Endothelial cell of umbilical vein (primary cell): ENCODE measurements around the gene MVB12B. TPM values are rescaled to one million over a fixed set of nuclear protein-coding genes. Genes with fewer than 3 reads are reported as not detected.

Experiments
- BruUV-seq: library from RNA; stranded (reverse); fragments of 400-500 nt; replicated peaks from 2 replicates; lab custom pipeline; 2021; lab: Mats Ljungman, UMichigan
- CTCF ChIA-PET: fragments of 300-600, 350-600 bp; sonication (Branson Sonifier 250); formaldehyde crosslinking; loops from one replicate; lab custom pipeline; 2021; ENCODE audit warnings: antibody characterized with exemption, inconsistent platforms; lab: Charles Lee
- POLR2A ChIA-PET: fragments of 300-600, 350-600 bp; sonication (Branson Sonifier 250); formaldehyde crosslinking; loops from one replicate; lab custom pipeline; 2021; ENCODE audit warnings: antibody characterized with exemption, inconsistent platforms; lab: Charles Lee
- DNase-seq: peaks from one replicate; pipeline ENCODE4 v3.0.0-alpha.2; 2011; ENCODE audit warnings: low read depth, low spot score
- FAIRE-seq: peaks from 2 replicates; lab custom pipeline; 2011; peaks lifted over from hg19 to GRCh38; lab: Jason Lieb, UNC
- H2AFZ ChIP-seq: 2 replicates; pipeline ENCODE4 v1.6.0; 2012; ENCODE audit warnings: low read depth, low read length, control low read depth, inconsistent platforms
- H3K27ac ChIP-seq: 2 replicates; pipeline ENCODE4 v1.5.1; 2011; ENCODE audit warnings: low read depth, mild to moderate bottlenecking, control low read depth, low read length, moderate library complexity; ENCODE audit not compliant: insufficient read depth
- H3K27me3 ChIP-seq, 2 experiments: 2 replicates each; pipeline versions ENCODE4 v1.6.0 to v1.6.1; 2011; ENCODE audit warnings: low read length in 2 of 2, mixed read lengths in 1 of 2; ENCODE audit not compliant: control insufficient read depth in 2 of 2, insufficient read depth in 2 of 2
- H3K36me3 ChIP-seq, 2 experiments: 2 replicates in 1 of 2; 3 replicates in 1 of 2; pipeline ENCODE4 v1.5.1; 2011; ENCODE audit warnings: low read length in 2 of 2, mild to moderate bottlenecking in 1 of 2, moderate library complexity in 1 of 2; ENCODE audit not compliant: control insufficient read depth in 2 of 2, insufficient read depth in 2 of 2; ENCODE audit errors: extremely low read depth in 1 of 2
- H3K4me1 ChIP-seq: 3 replicates; pipeline ENCODE4 v1.5.1; 2011; ENCODE audit warnings: mild to moderate bottlenecking, low read length; ENCODE audit not compliant: control insufficient read depth, insufficient read depth; ENCODE audit errors: extremely low read depth
- H3K4me2 ChIP-seq: 2 replicates; pipeline ENCODE4 v1.6.1; 2011; ENCODE audit warnings: low read length, control low read depth, mixed read lengths; ENCODE audit not compliant: insufficient read depth
- H3K4me3 ChIP-seq, 3 experiments: fragments of 200-600 bp in 1 of 3; sonication (generic), shearing (Covaris generic) in 1 of 3; replicated peaks in 1 of 3; 2 replicates each; pipeline ENCODE4 v1.5.1; 2011 to 2016; ENCODE audit warnings: control low read depth in 3 of 3, low read length in 3 of 3, mild to moderate bottlenecking in 2 of 3, inconsistent platforms in 1 of 3, low read depth in 1 of 3, moderate library complexity in 1 of 3; ENCODE audit not compliant: insufficient read depth in 1 of 3
- H3K79me2 ChIP-seq: 2 replicates; pipeline ENCODE4 v1.6.0; 2012; ENCODE audit warnings: low read length, inconsistent platforms; ENCODE audit not compliant: control insufficient read depth, insufficient read depth
- H3K9ac ChIP-seq: replicated peaks from 2 replicates; pipeline ENCODE3; 2011; ENCODE audit warnings: low read length, control low read depth; ENCODE audit not compliant: insufficient read depth; ENCODE audit errors: extremely low read depth
- H3K9me1 ChIP-seq: replicated peaks from 3 replicates; pipeline ENCODE4 v1.6.0; 2011; ENCODE audit warnings: mild to moderate bottlenecking, low read length; ENCODE audit not compliant: control insufficient read depth, insufficient read depth; ENCODE audit errors: extremely low read depth
- H3K9me3 ChIP-seq: replicated peaks from 2 replicates; pipeline ENCODE4 v1.5.1; 2012; ENCODE audit warnings: low read length, inconsistent platforms; ENCODE audit not compliant: control insufficient read depth, insufficient read depth
- H4K20me1 ChIP-seq: replicated peaks from 2 replicates; pipeline ENCODE3; 2011; ENCODE audit warnings: mild to moderate bottlenecking, low read length; ENCODE audit not compliant: control insufficient read depth, insufficient read depth; ENCODE audit errors: extremely low read depth
- EZH2 ChIP-seq: IDR thresholded peaks from 2 replicates; pipeline ENCODE4 v1.6.1; 2012; ENCODE audit warnings: borderline replicate concordance, low read depth, mild to moderate bottlenecking, moderate library complexity, low read length, inconsistent platforms; ENCODE audit not compliant: severe bottlenecking
- FOS ChIP-seq: IDR thresholded peaks from 2 replicates; pipeline ENCODE4 v1.6.1; 2011; ENCODE audit warnings: mild to moderate bottlenecking, low read length, moderate library complexity, borderline replicate concordance; ENCODE audit not compliant: insufficient read depth
- GATA2 ChIP-seq: IDR thresholded peaks from 2 replicates; pipeline ENCODE4 v1.7.0; 2011; ENCODE audit warnings: low read depth, mild to moderate bottlenecking, moderate library complexity, mixed read lengths, low read length; ENCODE audit not compliant: insufficient read length, insufficient read depth
- JUN ChIP-seq: IDR thresholded peaks from 2 replicates; pipeline ENCODE4 v1.6.1; 2011; ENCODE audit warnings: borderline replicate concordance, low read depth; ENCODE audit not compliant: insufficient read length, insufficient read depth
- MAX ChIP-seq: IDR thresholded peaks from 2 replicates; pipeline ENCODE4 v1.6.1; 2011; ENCODE audit not compliant: insufficient read depth, insufficient read length
- MYC ChIP-seq: IDR thresholded peaks from one replicate; pipeline ENCODE4 v1.6.1; 2011; ENCODE audit warnings: mild to moderate bottlenecking, low read depth, low read length
- POLR2A ChIP-seq: IDR thresholded peaks from 2 replicates; pipeline ENCODE4 v1.6.1; 2012; ENCODE audit warnings: low read depth, mild to moderate bottlenecking, control low read depth, low read length
- POLR2AphosphoS5 ChIP-seq: IDR thresholded peaks from 2 replicates; pipeline ENCODE4 v1.6.1; 2012; ENCODE audit warnings: low read depth, mild to moderate bottlenecking, control low read depth, low read length, moderate library complexity; ENCODE audit not compliant: insufficient read depth
- dilution Hi-C: fragments of 300-500 bp; cut with MboI; formaldehyde crosslinking; loops from one replicate; pipeline ENCODE4 v1.15.0; 2019; ENCODE audit warnings: low sequenced_read_pairs; ENCODE audit not compliant: extremely low pct_ligation_motif_present
- intact Hi-C: fragments of 100-400 bp; cut with micrococcal nuclease; formaldehyde crosslinking; loops from one replicate; pipeline ENCODE4 v1.10.0; 2022
- polyA plus RNA-seq, 4 experiments: library from polyadenylated mRNA; depleted of rRNA in 3 of 4; stranded (reverse) in 3 of 4; unstranded in 1 of 4; fragments of >200 nt; gene quantifications; 2 replicates each; pipeline versions ENCODE4 v1.2.1 to v1.2.3, GENCODE V29; 2011 to 2012; ENCODE audit warnings: missing spikeins in 1 of 4
- total RNA-seq: library from RNA; stranded (reverse); gene quantifications from 2 replicates; pipeline ENCODE4 v1.2.3, GENCODE V29; 2021
- TF ChIP-seq, protein P1 (sequence below), 2 donors: IDR thresholded peaks; 1 replicate in 1 of 2; 2 replicates in 1 of 2; pipeline ENCODE4 v1.5.1; 2011; ENCODE audit warnings: low read length in 2 of 2, mild to moderate bottlenecking in 2 of 2, moderate library complexity in 2 of 2, control low read depth in 1 of 2, inconsistent platforms in 1 of 2, low read depth in 1 of 2; ENCODE audit not compliant: insufficient read depth in 1 of 2; ENCODE audit errors: extremely low read depth in 1 of 2

MVB12B gene
- total and polyA plus RNA-seq, 2 donors (not counting 3 experiments of a cell fraction or from before 2014, with no cell fraction given): 6.6 to 17.3 TPM

DNA sequence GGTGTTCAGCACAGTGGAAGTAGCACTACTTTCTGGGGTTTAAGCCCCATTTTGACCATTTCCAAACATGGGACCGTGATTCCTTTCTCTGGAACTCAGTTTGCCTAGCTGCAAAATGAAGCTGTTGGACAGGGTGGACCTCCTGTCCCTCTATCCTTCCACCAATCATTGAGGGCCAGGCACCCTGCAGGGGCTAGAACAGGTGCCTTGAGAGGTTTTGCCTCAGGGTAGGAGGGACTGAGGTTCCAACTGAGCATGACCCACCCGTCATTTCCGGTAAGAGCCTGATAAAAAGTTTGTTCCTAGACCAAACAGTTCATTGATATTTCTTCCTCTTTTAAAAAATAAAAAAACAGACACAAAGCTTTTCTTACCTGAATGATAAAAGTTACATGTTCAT is 116.5 kb downstream of the MVB12B start:
- Histone ChIP-seq H3K27me3 (no peaks in the 10 kb centered on the region), H3K4me2 (no peak overlapping the region), H3K9ac (no peak overlapping the region), H3K9me1 (no peaks in the 10 kb centered on the region), H4K20me1 (no peaks in the 10 kb centered on the region), H3K9me3 (no peaks in the 10 kb centered on the region), H3K36me3 (peaks cover 0 to 2% of the 10 kb centered on the region in 2 experiments), H3K27ac (no peak overlapping the region), H3K4me1 (no peaks in the 10 kb centered on the region), H3K4me3 (no peak overlapping the region), H2AFZ (no peak overlapping the region), H3K79me2 (no peaks in the 10 kb centered on the region)
- DNase-seq (no peak), FAIRE-seq (no peak)
- TF ChIP-seq MAX: no peak
- TF ChIP-seq, protein P1, sequence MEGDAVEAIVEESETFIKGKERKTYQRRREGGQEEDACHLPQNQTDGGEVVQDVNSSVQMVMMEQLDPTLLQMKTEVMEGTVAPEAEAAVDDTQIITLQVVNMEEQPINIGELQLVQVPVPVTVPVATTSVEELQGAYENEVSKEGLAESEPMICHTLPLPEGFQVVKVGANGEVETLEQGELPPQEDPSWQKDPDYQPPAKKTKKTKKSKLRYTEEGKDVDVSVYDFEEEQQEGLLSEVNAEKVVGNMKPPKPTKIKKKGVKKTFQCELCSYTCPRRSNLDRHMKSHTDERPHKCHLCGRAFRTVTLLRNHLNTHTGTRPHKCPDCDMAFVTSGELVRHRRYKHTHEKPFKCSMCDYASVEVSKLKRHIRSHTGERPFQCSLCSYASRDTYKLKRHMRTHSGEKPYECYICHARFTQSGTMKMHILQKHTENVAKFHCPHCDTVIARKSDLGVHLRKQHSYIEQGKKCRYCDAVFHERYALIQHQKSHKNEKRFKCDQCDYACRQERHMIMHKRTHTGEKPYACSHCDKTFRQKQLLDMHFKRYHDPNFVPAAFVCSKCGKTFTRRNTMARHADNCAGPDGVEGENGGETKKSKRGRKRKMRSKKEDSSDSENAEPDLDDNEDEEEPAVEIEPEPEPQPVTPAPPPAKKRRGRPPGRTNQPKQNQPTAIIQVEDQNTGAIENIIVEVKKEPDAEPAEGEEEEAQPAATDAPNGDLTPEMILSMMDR (IDR thresholded peaks at IDR 0.05; ENCODE audit: extremely low read depth in 1 of 2, insufficient read depth in 1 of 2, low read depth in 1 of 2, low read length in 2 of 2): no peak
- no peak for TF ChIP-seq POLR2AphosphoS5
- TF ChIP-seq MYC: no peak
- no peak for TF ChIP-seq POLR2A
- no peak for TF ChIP-seq GATA2
- no TSS peak for BruUV-seq
- dilution Hi-C loops (no loop called here), intact Hi-C loops (no loop called here)
- ChIA-PET POLR2A (no interaction called here), CTCF (interaction anchor here (2.1 to 2.8 kb wide), 2 partner anchors 16 to 45 kb away, joined by 9 to 14 read pairs; no protein-coding TSS in a partner anchor)

DNA sequence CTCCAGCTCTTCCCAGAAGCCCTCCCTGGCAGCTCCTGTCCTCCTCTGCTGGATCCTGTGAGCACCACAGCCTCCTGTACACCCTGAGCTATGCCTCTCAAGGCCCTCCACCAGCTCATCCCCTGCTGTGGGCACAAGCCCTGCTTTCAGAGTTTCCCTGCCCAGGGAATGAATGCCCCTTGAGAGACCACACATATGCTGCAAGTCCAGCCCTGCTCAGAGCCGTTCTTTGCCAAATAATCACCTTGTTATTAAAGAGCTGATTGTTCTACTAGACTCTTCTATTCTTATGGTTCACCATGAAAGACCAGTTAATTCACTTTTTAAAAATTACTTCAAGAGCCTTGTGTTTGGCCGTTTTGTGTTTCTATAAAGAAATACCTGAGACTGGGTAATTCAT is 121.5 kb downstream of the MVB12B start:
- CTCF ChIA-PET: interaction anchor here (0.6 to 1.8 kb wide), 3 partner anchors 8 to 277 kb away, joined by 3 to 4 read pairs (median 4); no protein-coding TSS in a partner anchor
- Histone ChIP-seq H3K79me2 (no peaks in the 10 kb centered on the region), H3K4me1 (no peaks in the 10 kb centered on the region), H3K4me2 (no peak overlapping the region), H3K9me1 (no peaks in the 10 kb centered on the region), H4K20me1 (no peaks in the 10 kb centered on the region), H3K27ac (no peak overlapping the region), H3K36me3 (peaks cover 0 to 2% of the 10 kb centered on the region in 2 experiments), H3K9me3 (no peaks in the 10 kb centered on the region), H3K4me3 (no peak overlapping the region), H3K27me3 (no peaks in the 10 kb centered on the region), H2AFZ (no peak overlapping the region), H3K9ac (no peak overlapping the region)
- DNase-seq (no peak), FAIRE-seq (no peak)
- BruUV-seq: no TSS peak
- dilution Hi-C loops (no loop called here), intact Hi-C loops (no loop called here)
- TF ChIP-seq, protein P1 (IDR thresholded peaks at IDR 0.05; ENCODE audit: extremely low read depth in 1 of 2, insufficient read depth in 1 of 2, low read depth in 1 of 2, low read length in 2 of 2): no peak
- TF ChIP-seq POLR2AphosphoS5: no peak
- TF ChIP-seq FOS: no peak
- no peak for TF ChIP-seq MYC
- no peak for TF ChIP-seq POLR2A
- TF ChIP-seq JUN: no peak
- no peak for TF ChIP-seq EZH2
- TF ChIP-seq MAX: no peak
- no peak for TF ChIP-seq GATA2
- POLR2A ChIA-PET: no interaction called here
